GM10266 (cell line): Measurements from ENCODE around the gene RPS24.
"Not testable (repeated sequence)": the region's sequence is repeated elsewhere in the genome, so short reads cannot be mapped to it uniquely, and the experiment has no call there.

ENCODE experiments used
- DNase-seq: peaks from one replicate; pipeline ENCODE4 v3.0.0; 2012; ENCODE audit errors: extremely low spot score
- CTCF ChIP-seq: IDR thresholded peaks from 2 replicates; pipeline ENCODE4 v1.5.1; 2012; ENCODE audit warnings: mild to moderate bottlenecking, low read depth; ENCODE audit not compliant: control insufficient read depth, insufficient read depth; ENCODE audit errors: missing control alignments

Gene RPS24

GRCh38 chr10:78066728-78067430 lies 33.2 kb downstream of the RPS24 start:
- no peak for TF ChIP-seq CTCF
- DNase-seq: no peak

GRCh38 chr10:78069151-78069550 lies 35.5 kb downstream of the RPS24 start:
- DNase-seq: no peak
- TF ChIP-seq CTCF: no peak

- DNase-seq: not testable (repeated sequence)
These were observed 36.4 kb downstream of the RPS24 start for GRCh38 chr10:78070064-78070463.

GRCh38 chr10:78070726-78071125 lies 37.1 kb downstream of the RPS24 start:
- no peak for DNase-seq
- TF ChIP-seq CTCF: no peak

GRCh38 chr10:78071140-78071856 lies 37.6 kb downstream of the RPS24 start:
- TF ChIP-seq CTCF: no peak
- DNase-seq: no peak

GRCh38 chr10:78071857-78072179 lies 38.2 kb downstream of the RPS24 start:
- TF ChIP-seq CTCF: no peak
- DNase-seq: no peak

- no peak for DNase-seq
- TF ChIP-seq CTCF: no peak
These were observed 38.8 kb downstream of the RPS24 start for GRCh38 chr10:78072504-78072903.

GRCh38 chr10:78075806-78076205 lies 42.1 kb downstream of the RPS24 start:
- DNase-seq: not testable (repeated sequence)
